DOHH2 (cell line): Measurements from ENCODE around the gene NCBP3.

Experiments used
- CTCF ChIP-seq: fragments of 200-600 bp; sonication (generic); IDR thresholded peaks from one replicate; pipeline ENCODE4 v1.5.1; 2014; ENCODE audit warnings: antibody characterized with exemption, mild to moderate bottlenecking, low read depth, low read length; ENCODE audit not compliant: poor library complexity, severe bottlenecking
- EZH2phosphoT487 ChIP-seq: fragments of 200-600 bp; sonication (generic); IDR thresholded peaks from 2 replicates; pipeline ENCODE4 v1.6.1; 2017; ENCODE audit warnings: borderline replicate concordance, mild to moderate bottlenecking, antibody characterized with exemption, low read length, moderate library complexity, mixed read lengths

- TF ChIP-seq CTCF (no peak), EZH2phosphoT487 (no peak)
Measured at GRCh38 chr17:3794557-3795389, 51.3 kb downstream of the NCBP3 start.
